Activated gamma-delta T cell (primary cell): ENCODE data around the gene LCE1B.

Experiments
- DNase-seq: peaks from one replicate; lab custom pipeline; 2025; lab: John Stamatoyannopoulos, UW

Gene LCE1B

GRCh38 chr1:152860129-152860528 is 48.4 kb downstream of the LCE1B start:
- no peak for DNase-seq

DNA sequence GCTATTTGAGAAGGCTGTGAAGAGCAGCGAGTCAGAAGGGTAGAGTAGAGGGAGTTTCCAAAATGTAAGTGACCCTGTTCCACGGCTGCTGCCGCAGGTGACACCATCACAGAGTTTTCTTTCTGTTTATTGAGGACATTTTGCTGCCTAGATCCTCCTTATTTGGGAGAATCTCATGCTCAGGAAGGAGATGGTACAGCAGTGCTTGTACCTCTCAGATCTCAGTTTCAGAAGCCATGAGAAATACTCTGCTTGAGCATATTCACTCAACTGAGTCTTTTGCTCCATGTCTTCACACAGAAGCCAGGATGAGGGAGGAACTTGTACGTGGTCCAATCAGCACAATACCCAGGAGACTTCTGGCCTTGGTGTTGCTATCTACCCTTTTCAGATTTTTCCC is 49.6 kb downstream of the LCE1B start:
- no peak for DNase-seq
